ENCODE measurements around the gene RABL6.

GRCh38 chr9:136759436-136760325, 48.1 kb upstream of the RABL6 start:
- TF ChIP-seq POLR2AphosphoS5 (IDR thresholded peaks at IDR 0.05), result no peak
- TF ChIP-seq CTCF (IDR thresholded peaks at IDR 0.05), result no peak
- TF ChIP-seq POLR2A (IDR thresholded peaks at IDR 0.05), result no peak

All from suprapubic skin (tissue), 4 donors.